Esophagus muscularis mucosa (tissue), 4 donors: Measurements from ENCODE around the gene MBNL1.

Source experiments
- CTCF ChIP-seq, 3 experiments: fragments of 200-600 bp in 2 of 3; fragments of 450-650 bp in 1 of 3; sonication (generic) in 2 of 3; IDR thresholded peaks; one replicate each; pipeline ENCODE4 v1.5.1; 2017 to 2019; ENCODE audit warnings: antibody characterized with exemption in 3 of 3, mild to moderate bottlenecking in 2 of 3, moderate library complexity in 1 of 3
- EP300 ChIP-seq: sonication (generic); formaldehyde crosslinking; IDR thresholded peaks from one replicate; pipeline ENCODE4 v1.6.1; 2017; ENCODE audit warnings: antibody characterized with exemption
- POLR2A ChIP-seq: fragments of 450-650 bp; IDR thresholded peaks from one replicate; pipeline ENCODE4 v1.6.1; 2017; ENCODE audit warnings: antibody characterized with exemption, moderate library complexity, mild to moderate bottlenecking, low read depth
- POLR2AphosphoS5 ChIP-seq, 2 donors: sonication (generic); formaldehyde crosslinking; IDR thresholded peaks; one replicate each; pipeline ENCODE4 v1.6.1; 2017; ENCODE audit warnings: antibody characterized with exemption in 2 of 2

- no peak for TF ChIP-seq EP300
- no peak for TF ChIP-seq POLR2A
- TF ChIP-seq CTCF (IDR thresholded peaks at IDR 0.05) = no peak
- TF ChIP-seq POLR2AphosphoS5 (IDR thresholded peaks at IDR 0.05) = no peak
Measured at GRCh38 chr3:152513301-152513960, 244.7 kb downstream of the MBNL1 start.
